HG03354 (cell line): ENCODE measurements around the gene SIMC1.
"Not testable (repeated sequence)": the region's sequence is repeated elsewhere in the genome, so short reads cannot be mapped to it uniquely, and the experiment has no call there.

ENCODE experiments used
- ATAC-seq: cut with Tn5 transposase; IDR thresholded peaks from one replicate; pipeline ENCODE4 v1.9.1; 2021; ENCODE audit warnings: mild to moderate bottlenecking; ENCODE audit not compliant: unreplicated experiment, poor library complexity, severe bottlenecking

Gene SIMC1

GRCh38 chr5:176266448-176266847, 28.2 kb downstream of the SIMC1 start:
- ATAC-seq: not testable (repeated sequence)

- not testable (repeated sequence) for ATAC-seq
Observed at GRCh38 chr5:176289018-176289417, 50.8 kb downstream of the SIMC1 start.

- ATAC-seq: not testable (repeated sequence)
Observed at GRCh38 chr5:176290057-176290840, 52.0 kb downstream of the SIMC1 start.

- ATAC-seq: not testable (repeated sequence)
Observed at GRCh38 chr5:176305356-176305755, 67.1 kb downstream of the SIMC1 start.

- no peak for ATAC-seq
Observed at GRCh38 chr5:176317534-176318374, 79.5 kb downstream of the SIMC1 start.

GRCh38 chr5:176319827-176320554, 81.8 kb downstream of the SIMC1 start:
- ATAC-seq: no peak

GRCh38 chr5:176320577-176320976, 82.4 kb downstream of the SIMC1 start:
- no peak for ATAC-seq

GRCh38 chr5:176334031-176334770, 96.0 kb downstream of the SIMC1 start:
- ATAC-seq: no peak

- no peak for ATAC-seq
Observed at GRCh38 chr5:176337913-176338312, 99.7 kb downstream of the SIMC1 start.

GRCh38 chr5:176339304-176339703, 101.1 kb downstream of the SIMC1 start:
- no peak for ATAC-seq

GRCh38 chr5:176341325-176342157, 103.3 kb downstream of the SIMC1 start:
- no peak for ATAC-seq

GRCh38 chr5:176342158-176342483, 103.9 kb downstream of the SIMC1 start:
- ATAC-seq: no peak

- ATAC-seq: no peak
Observed at GRCh38 chr5:176342766-176343458, 104.7 kb downstream of the SIMC1 start.

GRCh38 chr5:176350416-176350815, 112.2 kb downstream of the SIMC1 start:
- no peak for ATAC-seq

- ATAC-seq: no peak
Observed at GRCh38 chr5:176352116-176352878, 114.1 kb downstream of the SIMC1 start.

GRCh38 chr5:176353533-176353932, 115.3 kb downstream of the SIMC1 start:
- no peak for ATAC-seq

- ATAC-seq: no peak
Observed at GRCh38 chr5:176355400-176356178, 117.4 kb downstream of the SIMC1 start.
